ENCODE measurements around the gene STOM. TPM values are rescaled to one million over a fixed set of nuclear protein-coding genes. Genes with fewer than 3 reads are reported as not detected.

Gene STOM
- total RNA-seq, 4 donors from 2014 or later: 60.0 to 89.5 (median 76.3) TPM

DNA sequence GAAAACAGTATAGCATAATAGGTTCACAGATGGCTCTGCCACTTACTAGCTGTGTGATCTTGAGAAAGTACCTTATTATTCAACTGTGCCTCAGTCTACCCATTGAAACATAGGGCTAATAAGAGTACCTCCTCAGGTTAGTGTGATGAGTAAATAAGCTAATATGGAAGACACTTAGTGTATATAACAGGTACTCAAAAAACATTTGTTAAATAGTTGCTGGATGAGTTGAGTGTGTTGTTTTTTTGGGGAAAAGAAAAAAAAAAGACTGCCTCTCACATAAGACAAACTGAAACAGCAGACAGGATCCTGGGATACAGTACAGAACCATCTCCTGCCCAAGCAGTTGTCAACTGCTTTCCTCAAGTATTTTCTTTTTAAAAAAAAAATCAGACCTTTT, 5.2 kb downstream of the STOM start:
- intact Hi-C loops (cut with DNase I; ENCODE audit: low total_unique reads) (loop anchor here (5.0 to 10.0 kb wide), 2 partner anchors 240 to 377 kb away; no protein-coding TSS in a partner anchor), in situ Hi-C loops (cut with MboI; ENCODE audit: low sequenced_read_pairs in 4 of 4) (loop anchor here in 1 of 4 donors (10.0 kb wide), 1 partner anchor 80 kb away; no protein-coding TSS in a partner anchor)
- Histone ChIP-seq H3K4me1 (peaks cover 84 to 92% of the 10 kb centered on the region in 2 donors), H3K27me3 (no peaks in the 10 kb centered on the region), H3K9me3 (no peaks in the 10 kb centered on the region), H3K36me3 (peaks cover 0 to 7% of the 10 kb centered on the region in 2 donors), H3K27ac (peak overlapping the region; percentile 94 to 99 (median 96)), H3K4me3 (peak overlapping the region in 2 of 4 donors; percentile 13 to 34)
- TF ChIP-seq, protein P1, sequence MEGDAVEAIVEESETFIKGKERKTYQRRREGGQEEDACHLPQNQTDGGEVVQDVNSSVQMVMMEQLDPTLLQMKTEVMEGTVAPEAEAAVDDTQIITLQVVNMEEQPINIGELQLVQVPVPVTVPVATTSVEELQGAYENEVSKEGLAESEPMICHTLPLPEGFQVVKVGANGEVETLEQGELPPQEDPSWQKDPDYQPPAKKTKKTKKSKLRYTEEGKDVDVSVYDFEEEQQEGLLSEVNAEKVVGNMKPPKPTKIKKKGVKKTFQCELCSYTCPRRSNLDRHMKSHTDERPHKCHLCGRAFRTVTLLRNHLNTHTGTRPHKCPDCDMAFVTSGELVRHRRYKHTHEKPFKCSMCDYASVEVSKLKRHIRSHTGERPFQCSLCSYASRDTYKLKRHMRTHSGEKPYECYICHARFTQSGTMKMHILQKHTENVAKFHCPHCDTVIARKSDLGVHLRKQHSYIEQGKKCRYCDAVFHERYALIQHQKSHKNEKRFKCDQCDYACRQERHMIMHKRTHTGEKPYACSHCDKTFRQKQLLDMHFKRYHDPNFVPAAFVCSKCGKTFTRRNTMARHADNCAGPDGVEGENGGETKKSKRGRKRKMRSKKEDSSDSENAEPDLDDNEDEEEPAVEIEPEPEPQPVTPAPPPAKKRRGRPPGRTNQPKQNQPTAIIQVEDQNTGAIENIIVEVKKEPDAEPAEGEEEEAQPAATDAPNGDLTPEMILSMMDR (IDR thresholded peaks at IDR 0.05 in 4 of 5, conservative IDR thresholded peaks at IDR 0.05 in 1 of 5): no peak
- no peak for TF ChIP-seq POLR2A (IDR thresholded peaks at IDR 0.05)
- DNase-seq: no peak
- no peak for ATAC-seq

DNA sequence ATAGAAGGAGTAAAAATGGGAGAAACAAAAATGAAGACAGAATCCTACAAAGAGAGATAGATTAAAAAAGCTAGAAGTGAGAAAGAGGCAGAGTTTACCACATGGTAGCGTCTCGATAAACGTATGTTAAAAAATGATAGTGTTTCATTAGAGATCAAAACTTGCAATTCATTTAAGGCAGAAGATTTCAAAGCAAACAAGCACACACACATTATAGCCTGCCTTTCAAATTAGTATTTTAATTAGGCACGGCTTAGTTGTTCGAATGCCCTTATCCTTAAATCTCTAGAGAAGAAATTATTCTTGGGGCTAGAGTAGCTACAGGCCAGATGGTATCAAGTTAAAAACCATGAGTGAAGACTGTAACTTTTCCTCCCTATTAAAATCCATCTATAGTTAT, 6.0 kb downstream of the STOM start:
- DNase-seq: no peak
- no peak for ATAC-seq
- peaks cover 0 to 7% of the 10 kb centered on the region in 2 donors for H3K36me3 ChIP-seq
- peaks cover 92 to 95% of the 10 kb centered on the region in 2 donors for H3K4me1 ChIP-seq
- TF ChIP-seq, protein P1 (IDR thresholded peaks at IDR 0.05 in 4 of 5, conservative IDR thresholded peaks at IDR 0.05 in 1 of 5): no peak
- no peak for TF ChIP-seq POLR2A (IDR thresholded peaks at IDR 0.05)
- H3K27ac ChIP-seq: peak overlapping the region; percentile 94 to 99 (median 96)
- H3K27me3 ChIP-seq: no peaks in the 10 kb centered on the region
- in situ Hi-C loops (cut with MboI; ENCODE audit: low sequenced_read_pairs in 4 of 4) (loop anchor here in 1 of 4 donors (10.0 kb wide), 1 partner anchor 79 kb away; no protein-coding TSS in a partner anchor), intact Hi-C loops (cut with DNase I; ENCODE audit: low total_unique reads) (loop anchor here (5.0 to 10.0 kb wide), 2 partner anchors 241 to 378 kb away; no protein-coding TSS in a partner anchor)
- no peaks in the 10 kb centered on the region for H3K9me3 ChIP-seq
- peak overlapping the region in 3 of 4 donors; percentile 13 to 34 (median 14) for H3K4me3 ChIP-seq

DNA sequence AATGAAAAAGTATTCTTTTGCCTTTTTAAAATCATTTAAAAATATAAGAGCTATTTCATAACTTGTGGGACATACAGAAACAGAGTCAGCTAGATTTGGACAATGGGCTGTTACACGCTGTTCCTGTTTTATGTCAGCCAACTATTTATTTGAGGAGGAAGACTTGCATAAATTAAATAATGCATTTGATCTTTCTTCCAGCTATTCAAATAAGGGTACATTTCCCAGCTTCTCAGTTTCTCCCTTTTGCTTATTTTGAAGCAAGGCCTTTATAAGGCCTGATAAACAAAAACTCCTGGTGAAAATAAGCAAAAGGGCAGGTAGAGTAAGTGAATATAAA, 6.5 kb downstream of the STOM start:
- intact Hi-C loops (cut with DNase I; ENCODE audit: low total_unique reads): loop anchor here (5.0 to 10.0 kb wide), 2 partner anchors 241 to 379 kb away; no protein-coding TSS in a partner anchor
- H3K4me3 ChIP-seq: peak overlapping the region; percentile 3 to 34 (median 14)

DNA sequence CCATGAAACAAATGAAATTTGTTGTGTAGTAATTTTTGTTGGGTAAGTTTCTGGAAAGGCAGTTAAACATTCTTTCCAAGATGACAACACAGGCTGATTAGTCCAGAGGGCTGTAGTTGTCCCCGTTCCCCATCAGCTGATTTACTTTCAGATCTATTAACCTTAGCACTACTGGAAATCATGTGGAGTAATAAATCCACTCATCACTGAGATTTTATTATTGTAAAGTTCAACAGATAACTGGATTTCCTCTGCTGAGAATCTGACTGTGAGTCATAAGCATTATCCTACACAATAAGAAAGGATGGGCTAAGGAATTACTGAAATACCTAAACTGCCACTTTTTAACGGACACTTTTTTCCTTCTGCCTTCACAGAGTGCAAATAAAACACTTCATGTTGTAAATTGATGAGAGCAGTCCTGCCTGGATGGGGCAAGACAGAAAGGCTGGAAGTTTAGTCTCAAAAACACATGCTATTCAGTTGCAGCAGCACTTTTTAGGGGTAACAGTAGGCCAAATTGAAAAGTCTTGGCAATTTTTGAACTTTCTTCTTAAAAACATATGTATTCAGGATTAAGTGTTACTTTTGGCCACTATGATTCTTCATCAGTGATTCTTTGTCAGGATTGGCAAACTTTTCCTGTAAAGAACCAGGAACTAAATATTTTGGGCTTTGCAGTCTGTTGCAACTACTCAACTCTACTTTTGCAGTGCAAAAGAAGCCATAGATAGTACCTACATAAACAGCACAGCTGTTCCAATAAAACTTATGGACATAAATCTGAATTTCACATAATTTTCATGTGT, 7.0 kb downstream of the STOM start:
- ATAC-seq (peak; percentile 45 to 62), DNase-seq (no peak)
- TF ChIP-seq, protein P1 (IDR thresholded peaks at IDR 0.05 in 4 of 5, conservative IDR thresholded peaks at IDR 0.05 in 1 of 5): no peak
- no peak for TF ChIP-seq POLR2A (IDR thresholded peaks at IDR 0.05)
- intact Hi-C loops (cut with DNase I; ENCODE audit: low total_unique reads): loop anchor here (5.0 to 10.0 kb wide), 2 partner anchors 242 to 379 kb away; no protein-coding TSS in a partner anchor
- H3K9me3 ChIP-seq: no peaks in the 10 kb centered on the region
- peak overlapping the region in 3 of 4 donors; percentile 10 to 34 (median 13) for H3K4me3 ChIP-seq
- peak overlapping the region; percentile 94 to 99 (median 96) for H3K27ac ChIP-seq
- H3K27me3 ChIP-seq: no peaks in the 10 kb centered on the region
- H3K36me3 ChIP-seq: peaks cover 0 to 7% of the 10 kb centered on the region in 2 donors
- in situ Hi-C loops (cut with MboI; ENCODE audit: low sequenced_read_pairs in 4 of 4): loop anchor here in 1 of 4 donors (10.0 kb wide), 1 partner anchor 78 kb away; no protein-coding TSS in a partner anchor
- H3K4me1 ChIP-seq: peaks cover 96 to 97% of the 10 kb centered on the region in 2 donors

More for the DNA sequence above, 6.5 kb downstream of the STOM start:
- TF ChIP-seq POLR2A (IDR thresholded peaks at IDR 0.05): no peak
- TF ChIP-seq, protein P1 (IDR thresholded peaks at IDR 0.05 in 4 of 5, conservative IDR thresholded peaks at IDR 0.05 in 1 of 5): no peak
- Histone ChIP-seq H3K36me3 (peaks cover 0 to 7% of the 10 kb centered on the region in 2 donors), H3K4me1 (peaks cover 94 to 96% of the 10 kb centered on the region in 2 donors), H3K27ac (peak overlapping the region; percentile 94 to 99 (median 96)), H3K9me3 (no peaks in the 10 kb centered on the region), H3K27me3 (no peaks in the 10 kb centered on the region)
- in situ Hi-C loops (cut with MboI; ENCODE audit: low sequenced_read_pairs in 4 of 4): loop anchor here in 1 of 4 donors (10.0 kb wide), 1 partner anchor 79 kb away; no protein-coding TSS in a partner anchor
- DNase-seq (no peak), ATAC-seq (no peak)
